ENCODE measurements around the gene ADCK1.
"Not testable (repeated sequence)": the region's sequence is repeated elsewhere in the genome, so short reads cannot be mapped to it uniquely, and the experiment has no call there.

The ADCK1 gene

DNA sequence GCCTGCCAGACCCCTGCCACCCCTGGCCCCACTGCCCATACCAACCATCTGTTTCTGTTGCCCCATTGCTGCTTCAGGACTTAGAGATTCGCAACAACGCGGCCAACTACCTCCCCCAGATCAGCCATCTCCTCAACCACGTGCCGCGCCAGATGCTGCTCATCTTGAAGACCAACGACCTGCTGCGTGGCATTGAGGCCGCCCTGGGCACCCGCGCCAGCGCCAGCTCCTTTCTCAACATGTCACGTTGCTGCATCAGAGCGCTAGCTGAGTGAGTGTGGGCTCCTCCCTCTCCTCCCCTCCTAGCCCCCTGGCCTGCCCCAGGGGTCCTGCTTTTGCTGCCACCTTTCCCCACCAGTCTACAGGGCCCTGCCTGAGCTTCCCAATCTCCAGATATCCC, 131.5 kb downstream of the ADCK1 start:
- ChIA-PET POLR2A (no interaction called here), CTCF (no interaction called here)
- no peak for TF ChIP-seq HDGF (IDR thresholded peaks at IDR 0.05; ENCODE audit: borderline replicate concordance)
- TF ChIP-seq CTBP1 (IDR thresholded peaks at IDR 0.05; ENCODE audit: borderline replicate concordance), result no peak
- TF ChIP-seq L3MBTL2 (conservative IDR thresholded peaks at IDR 0.05), result no peak
- DNase-seq (ENCODE audit: extremely low spot score), result no peak

DNA sequence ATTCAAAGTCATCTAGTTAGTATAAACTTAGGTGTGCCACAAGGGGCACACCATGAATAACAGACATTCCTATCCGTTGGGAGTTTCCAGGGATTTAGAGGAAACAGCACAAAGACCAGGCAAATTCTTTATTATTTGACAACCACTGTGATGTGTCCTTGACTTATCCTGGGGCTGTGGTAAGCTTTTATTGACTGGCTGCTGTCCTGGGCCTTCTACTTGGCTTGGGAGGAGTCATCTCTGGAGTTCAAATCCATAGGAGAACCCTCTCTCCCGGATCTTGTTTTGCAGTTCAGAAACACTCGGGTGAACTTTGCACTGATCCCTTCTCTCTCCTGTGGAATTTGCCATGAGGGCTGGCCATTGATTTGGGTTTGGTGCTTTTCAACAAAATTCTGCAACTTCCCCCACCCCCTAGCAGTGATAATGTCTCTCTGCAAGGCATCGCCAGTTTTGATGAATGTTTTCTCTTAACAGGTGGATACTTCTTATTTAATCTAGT, 136.3 kb downstream of the ADCK1 start:
- TF ChIP-seq HDGF (IDR thresholded peaks at IDR 0.05; ENCODE audit: borderline replicate concordance) (no peak), ELF4 (IDR thresholded peaks at IDR 0.05) (no peak)
- DNase-seq (ENCODE audit: extremely low spot score), result no peak
- POLR2A ChIA-PET, result no interaction called here
- CTCF ChIA-PET, result no interaction called here

DNA sequence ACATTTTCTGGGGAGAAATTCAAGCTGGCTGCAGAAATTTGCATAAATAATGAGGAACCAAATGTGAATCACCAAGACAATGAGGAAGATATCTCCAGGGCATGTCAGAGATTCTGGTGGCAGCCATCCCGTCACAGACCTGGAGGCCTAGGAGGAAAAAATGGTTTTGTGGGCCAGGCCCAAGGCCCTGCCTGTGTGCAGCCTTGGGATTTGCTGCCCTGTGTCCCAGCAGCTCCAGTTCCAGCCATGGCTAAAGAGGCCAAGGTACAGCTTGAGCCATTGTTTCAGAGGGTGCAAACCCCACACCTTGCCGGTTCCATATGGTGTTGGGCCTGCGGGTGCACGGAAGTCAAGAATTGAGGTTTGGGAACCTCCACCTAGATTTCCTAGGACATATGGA, 147.5 kb downstream of the ADCK1 start:
- POLR2A ChIA-PET, result no interaction called here
- DNase-seq (ENCODE audit: extremely low spot score), result no peak
- CTCF ChIA-PET, result no interaction called here
- no peak for TF ChIP-seq FOXA1 (IDR thresholded peaks at IDR 0.05)
- no peak for TF ChIP-seq SUZ12 (IDR thresholded peaks at IDR 0.05)
- no peak for TF ChIP-seq LEF1 (IDR thresholded peaks at IDR 0.05; ENCODE audit: borderline replicate concordance)
- TF ChIP-seq L3MBTL2 (conservative IDR thresholded peaks at IDR 0.05), result no peak
- TF ChIP-seq FOXK2 (IDR thresholded peaks at IDR 0.05), result no peak
- no peak for TF ChIP-seq CTBP1 (IDR thresholded peaks at IDR 0.05; ENCODE audit: borderline replicate concordance)
- no peak for TF ChIP-seq SP1 (IDR thresholded peaks at IDR 0.05)
- TF ChIP-seq NFRKB (IDR thresholded peaks at IDR 0.05), result no peak
- TF ChIP-seq FOXM1 (IDR thresholded peaks at IDR 0.05; ENCODE audit: borderline replicate concordance), result no peak
- TF ChIP-seq ELF4 (IDR thresholded peaks at IDR 0.05), result no peak

DNA sequence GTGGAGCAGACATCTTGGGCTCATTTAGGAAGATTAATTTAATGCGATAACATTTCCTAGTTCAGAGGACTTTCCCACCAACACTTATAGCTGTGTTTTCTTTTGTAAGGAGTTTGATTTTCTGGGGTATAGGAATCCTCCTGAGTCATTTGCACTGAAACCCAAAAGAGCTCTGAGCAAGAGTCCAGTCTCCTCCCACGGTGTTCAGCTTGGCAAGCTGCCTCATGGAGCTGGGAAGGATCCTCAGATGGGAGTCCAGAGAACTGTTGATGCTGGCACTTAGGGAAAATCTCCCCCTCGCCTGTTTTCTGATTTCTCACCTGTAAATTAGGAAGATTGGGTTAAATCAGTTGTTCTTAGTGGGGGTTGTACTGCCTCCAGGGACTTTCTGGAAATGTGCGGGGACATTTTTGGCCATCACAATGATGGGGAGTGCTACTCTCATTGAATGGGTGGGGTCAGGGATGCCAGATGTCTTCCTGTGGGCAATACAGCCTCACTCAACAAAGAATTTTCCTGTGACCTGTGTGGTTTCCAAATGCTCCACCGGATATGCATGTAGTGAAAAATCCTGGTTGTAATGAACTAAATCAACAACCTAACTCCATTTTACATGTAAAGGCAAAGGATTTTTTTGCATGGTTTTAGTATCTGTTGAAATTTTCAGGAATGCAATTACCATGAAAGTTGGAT, 150.6 kb downstream of the ADCK1 start:
- POLR2A ChIA-PET, result no interaction called here
- DNase-seq (ENCODE audit: extremely low spot score), result no peak
- CTCF ChIA-PET, result no interaction called here
- TF ChIP-seq TARDBP (IDR thresholded peaks at IDR 0.05), result no peak
- no peak for TF ChIP-seq FOXM1 (IDR thresholded peaks at IDR 0.05; ENCODE audit: borderline replicate concordance)
- TF ChIP-seq LEF1 (IDR thresholded peaks at IDR 0.05; ENCODE audit: borderline replicate concordance), result no peak
- no peak for TF ChIP-seq NFRKB (IDR thresholded peaks at IDR 0.05)
- TF ChIP-seq, protein P1, sequence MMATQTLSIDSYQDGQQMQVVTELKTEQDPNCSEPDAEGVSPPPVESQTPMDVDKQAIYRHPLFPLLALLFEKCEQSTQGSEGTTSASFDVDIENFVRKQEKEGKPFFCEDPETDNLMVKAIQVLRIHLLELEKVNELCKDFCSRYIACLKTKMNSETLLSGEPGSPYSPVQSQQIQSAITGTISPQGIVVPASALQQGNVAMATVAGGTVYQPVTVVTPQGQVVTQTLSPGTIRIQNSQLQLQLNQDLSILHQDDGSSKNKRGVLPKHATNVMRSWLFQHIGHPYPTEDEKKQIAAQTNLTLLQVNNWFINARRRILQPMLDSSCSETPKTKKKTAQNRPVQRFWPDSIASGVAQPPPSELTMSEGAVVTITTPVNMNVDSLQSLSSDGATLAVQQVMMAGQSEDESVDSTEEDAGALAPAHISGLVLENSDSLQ (IDR thresholded peaks at IDR 0.05), result no peak
- no peak for TF ChIP-seq FOXK2 (IDR thresholded peaks at IDR 0.05)
- no peak for TF ChIP-seq ARNT (IDR thresholded peaks at IDR 0.05)
- no peak for TF ChIP-seq BHLHE40 (IDR thresholded peaks at IDR 0.05; ENCODE audit: borderline replicate concordance)
- no peak for TF ChIP-seq SUZ12 (IDR thresholded peaks at IDR 0.05)
- TF ChIP-seq FOXA1 (IDR thresholded peaks at IDR 0.05), result no peak
- TF ChIP-seq L3MBTL2 (conservative IDR thresholded peaks at IDR 0.05), result no peak
- TF ChIP-seq SP1 (IDR thresholded peaks at IDR 0.05), result no peak

DNA sequence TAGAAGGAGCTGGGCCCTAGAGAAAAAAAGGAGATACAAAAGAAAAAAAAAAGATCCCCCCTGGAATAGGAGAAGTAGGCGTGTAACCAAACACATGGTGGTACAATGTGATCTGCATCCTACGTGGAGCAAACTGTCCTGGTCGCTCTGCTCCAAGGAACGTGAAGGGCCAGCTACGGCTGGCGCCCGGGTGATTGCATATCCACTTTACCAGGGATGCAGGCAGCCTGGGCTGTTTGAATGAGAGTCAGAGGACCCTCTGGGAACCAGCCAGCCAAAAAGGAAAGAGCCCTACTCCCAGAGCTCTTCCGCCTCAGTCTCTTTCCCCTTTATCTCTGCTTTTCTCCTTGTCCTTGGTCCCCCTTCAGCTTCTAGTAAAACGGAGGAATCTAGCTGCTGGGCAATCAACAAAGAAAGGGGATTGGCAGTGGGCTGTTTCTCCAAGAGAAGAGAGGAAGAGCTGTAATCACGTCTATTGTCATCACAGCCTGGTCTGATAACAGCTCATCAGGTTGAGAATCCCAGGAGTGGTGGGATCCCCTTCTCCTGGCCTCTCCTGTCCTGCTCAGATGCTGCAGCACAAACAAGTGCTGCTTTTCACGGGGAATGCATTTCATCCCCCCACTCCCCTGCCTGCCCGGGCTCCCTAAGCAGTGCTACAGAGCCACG, 156.0 kb downstream of the ADCK1 start:
- POLR2A ChIA-PET, result no interaction called here
- no peak for DNase-seq (ENCODE audit: extremely low spot score)
- no peak for TF ChIP-seq LEF1 (IDR thresholded peaks at IDR 0.05; ENCODE audit: borderline replicate concordance)
- no peak for TF ChIP-seq ELF4 (IDR thresholded peaks at IDR 0.05)
- TF ChIP-seq ARNT (IDR thresholded peaks at IDR 0.05), result no peak
- TF ChIP-seq CTBP1 (IDR thresholded peaks at IDR 0.05; ENCODE audit: borderline replicate concordance), result no peak
- TF ChIP-seq HDGF (IDR thresholded peaks at IDR 0.05; ENCODE audit: borderline replicate concordance), result no peak
- TF ChIP-seq FOXM1 (IDR thresholded peaks at IDR 0.05; ENCODE audit: borderline replicate concordance), result no peak
- TF ChIP-seq BHLHE40 (IDR thresholded peaks at IDR 0.05; ENCODE audit: borderline replicate concordance), result no peak
- TF ChIP-seq L3MBTL2 (conservative IDR thresholded peaks at IDR 0.05), result no peak
- TF ChIP-seq SUZ12 (IDR thresholded peaks at IDR 0.05), result no peak
- TF ChIP-seq ZNF384 (IDR thresholded peaks at IDR 0.05), result no peak
- TF ChIP-seq, protein P1 (IDR thresholded peaks at IDR 0.05), result no peak
- TF ChIP-seq SP1 (IDR thresholded peaks at IDR 0.05), result no peak
- no peak for TF ChIP-seq FOXK2 (IDR thresholded peaks at IDR 0.05)
- CTCF ChIA-PET, result interaction anchor here (0.6 kb wide), 1 partner anchor 30 kb away, joined by 3 read pairs; no protein-coding TSS in a partner anchor

DNA sequence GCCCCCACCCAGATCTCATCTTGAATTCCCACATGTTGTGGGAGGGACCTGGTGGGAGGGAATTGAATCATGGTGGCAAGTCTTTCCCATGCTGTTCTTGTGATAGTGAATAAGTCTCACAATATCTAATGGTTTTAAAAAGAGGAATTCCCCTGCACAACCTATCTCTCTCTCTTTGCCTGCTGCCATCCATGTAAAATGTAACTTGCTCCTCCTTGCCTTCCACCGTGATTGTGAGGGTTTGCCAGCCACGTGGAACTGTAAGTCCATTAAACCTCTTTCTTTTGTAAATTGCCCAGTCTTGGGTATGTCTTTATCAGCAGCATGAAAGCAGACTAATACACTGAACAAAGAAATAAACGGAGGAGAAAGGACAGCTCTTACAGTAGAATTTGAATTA, 159.8 kb downstream of the ADCK1 start:
- DNase-seq (ENCODE audit: extremely low spot score); CTCF ChIA-PET; POLR2A ChIA-PET: not testable (repeated sequence)

DNA sequence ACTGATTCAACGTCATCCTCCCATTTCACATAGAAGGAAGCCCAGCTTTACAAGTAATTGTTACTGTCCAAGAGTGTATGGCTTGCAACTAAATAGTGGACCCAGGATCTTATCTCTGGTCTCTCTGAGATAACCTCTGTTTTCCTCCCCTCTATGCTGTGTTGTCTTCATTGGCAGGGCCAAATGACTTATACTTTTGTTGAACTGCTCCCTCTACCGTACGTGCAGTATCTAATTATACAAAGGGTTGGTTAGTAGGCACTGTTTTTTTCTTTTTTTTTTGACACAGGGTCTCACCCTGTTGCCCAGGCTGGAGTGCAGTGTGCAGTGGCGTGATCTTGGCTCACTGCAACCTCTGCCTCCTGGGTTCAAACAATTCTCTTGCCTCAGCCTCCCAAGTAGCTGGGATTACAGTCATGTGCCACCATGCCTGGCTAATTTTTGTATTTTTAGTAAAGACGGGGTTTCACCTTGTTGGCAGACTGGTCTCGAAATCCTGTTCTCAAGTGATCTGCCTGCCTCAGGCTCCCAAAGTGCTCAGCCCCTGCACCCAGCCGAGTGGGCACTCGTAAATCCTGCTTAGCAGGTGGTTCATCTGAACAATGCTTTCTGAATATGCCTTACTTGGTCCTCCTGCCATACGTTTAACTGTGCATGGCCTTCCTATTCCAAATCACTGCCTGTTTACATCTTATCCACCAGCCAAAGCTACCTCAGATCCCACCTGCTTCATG, 162.1 kb downstream of the ADCK1 start:
- CTCF ChIA-PET, result interaction anchor here (0.6 kb wide), 1 partner anchor 185 kb away, joined by 3 read pairs; no protein-coding TSS in a partner anchor
- POLR2A ChIA-PET, result no interaction called here
- TF ChIP-seq ZNF384 (IDR thresholded peaks at IDR 0.05), result 0 out of 2 replicates have a peak, but pooled peaks have one; percentile 20
- no peak for TF ChIP-seq LEF1 (IDR thresholded peaks at IDR 0.05; ENCODE audit: borderline replicate concordance)
- TF ChIP-seq ELF4 (IDR thresholded peaks at IDR 0.05), result no peak
- DNase-seq (ENCODE audit: extremely low spot score), result no peak

Data from HEK293T (cell line).